NOMO-1 (cell line): ENCODE results near the gene ZNRF3.
A peak's percentile ranks its signal among the peaks of the same experiment; 100 is the strongest.
"Not testable (repeated sequence)": the region's sequence is repeated elsewhere in the genome, so short reads cannot be mapped to it uniquely, and the experiment has no call there.

Source experiments
- DNase-seq, 2 experiments: peaks; one replicate each; lab custom pipeline; 2025; ENCODE audit not compliant: unreplicated experiment in 2 of 2; lab: John Stamatoyannopoulos, UW

ZNRF3 gene

DNA sequence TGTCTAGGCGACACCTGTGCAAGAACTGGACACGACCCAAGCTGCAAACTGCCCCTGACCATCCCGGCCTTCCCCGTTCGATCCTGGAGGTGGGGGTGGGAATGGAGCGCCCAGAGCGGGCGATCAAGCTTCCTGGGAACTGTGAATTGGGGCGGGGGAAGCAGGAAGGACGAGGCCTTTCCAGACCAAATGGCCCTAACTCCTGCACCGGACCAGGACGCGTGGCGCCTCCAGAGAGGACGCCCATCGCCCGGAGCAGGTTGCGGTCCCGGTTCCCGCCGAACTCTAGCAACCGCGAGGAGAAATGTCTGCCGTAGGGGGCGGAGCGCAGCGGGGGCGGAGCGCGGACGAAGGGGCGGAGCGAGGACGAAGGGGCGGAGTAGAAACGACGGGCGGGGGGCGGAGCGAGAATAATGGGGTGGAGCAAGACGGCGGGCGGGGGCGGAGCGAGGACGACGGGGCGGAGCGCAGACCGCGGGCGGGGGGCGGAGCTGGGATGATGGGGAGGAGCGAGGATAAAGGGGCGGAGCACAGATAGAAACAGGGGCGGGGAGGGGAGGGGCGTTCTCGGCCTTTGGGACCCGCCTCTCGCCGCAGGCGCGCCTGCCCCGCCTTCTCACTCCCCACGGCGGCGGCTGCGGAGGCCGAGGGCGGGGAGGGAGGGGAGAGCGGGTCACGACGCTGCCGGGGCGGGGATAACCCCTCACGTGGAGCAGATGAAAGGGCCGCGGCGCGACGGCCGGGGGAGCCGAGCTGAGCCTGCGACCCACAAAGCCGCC is at the start of gene ZNRF3:
Gene ZNRF3, plus strand, starts transcription at position 695 of the 779 bp plus-strand sequence. CDS start 195 bp downstream, outside the sequence.
- peak; percentile 75 to 87 for DNase-seq

DNA sequence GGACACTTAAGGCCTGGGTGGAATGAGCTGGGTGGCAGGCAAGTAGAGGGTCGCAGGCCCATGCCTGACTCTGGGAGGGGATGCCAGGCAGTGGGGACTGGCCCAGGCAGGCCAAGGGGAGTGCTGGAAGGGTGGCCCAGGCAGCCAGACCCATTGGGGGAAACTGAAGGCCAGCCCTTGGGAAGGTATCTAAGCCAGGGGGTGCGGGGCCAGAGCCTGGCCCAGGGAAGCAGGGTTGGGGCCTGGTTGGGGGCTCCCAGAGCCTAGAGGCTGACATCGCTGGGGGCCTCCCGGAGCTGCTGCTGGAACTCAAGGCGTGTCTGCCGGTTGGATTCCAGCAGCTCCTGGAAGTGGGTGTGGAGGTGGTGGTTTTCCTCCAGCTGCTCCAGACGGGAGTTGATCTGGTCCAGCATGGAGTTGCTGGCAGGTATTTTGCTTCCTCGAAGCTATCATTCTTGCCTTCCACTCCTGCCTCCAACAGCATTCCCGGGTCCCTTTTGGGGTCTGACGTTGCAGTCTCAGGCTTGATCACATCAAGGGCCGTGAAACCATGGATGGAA is 47.7 kb upstream of the ZNRF3 start:
- no peak for DNase-seq

DNA sequence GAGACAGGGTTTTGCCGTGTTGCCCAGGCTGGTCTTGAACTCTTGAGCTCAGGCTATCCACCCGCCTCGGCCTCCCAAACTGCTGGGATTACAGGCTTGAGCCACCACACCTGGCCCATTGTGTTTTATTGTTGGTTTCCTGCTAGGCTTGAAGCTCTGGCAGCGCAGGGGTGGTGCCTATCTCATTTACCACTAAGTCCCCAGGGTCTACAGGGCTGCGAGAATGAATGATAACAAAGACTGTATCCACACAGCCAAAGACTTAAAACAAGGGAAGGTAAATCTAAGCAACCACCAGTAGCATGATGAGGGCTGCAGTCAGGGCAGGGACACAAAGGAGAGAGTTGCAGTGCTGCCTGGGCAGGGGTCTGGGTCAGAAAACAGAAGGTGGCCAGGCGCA is 45.7 kb upstream of the ZNRF3 start:
- DNase-seq, result no peak

DNA sequence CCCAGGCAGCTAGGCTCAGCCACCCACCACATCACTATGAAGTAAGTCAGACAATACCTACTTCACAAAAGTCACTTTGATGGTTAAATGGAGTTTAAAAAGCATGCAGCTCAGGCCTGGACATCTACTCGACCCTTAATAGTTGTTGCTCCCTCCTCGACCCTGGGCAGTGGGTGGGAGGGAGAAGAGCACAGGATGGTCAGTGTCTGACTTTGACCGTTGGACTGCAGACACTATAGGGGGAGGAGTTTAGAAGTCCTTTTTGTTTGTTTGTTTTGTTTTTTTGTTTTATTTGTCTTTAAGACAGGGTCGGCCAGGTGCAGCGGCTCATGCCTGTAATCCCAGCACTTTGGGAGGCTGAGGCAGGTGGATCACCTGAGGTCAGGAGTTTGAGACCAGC is 44.4 kb upstream of the ZNRF3 start:
- no peak for DNase-seq

DNA sequence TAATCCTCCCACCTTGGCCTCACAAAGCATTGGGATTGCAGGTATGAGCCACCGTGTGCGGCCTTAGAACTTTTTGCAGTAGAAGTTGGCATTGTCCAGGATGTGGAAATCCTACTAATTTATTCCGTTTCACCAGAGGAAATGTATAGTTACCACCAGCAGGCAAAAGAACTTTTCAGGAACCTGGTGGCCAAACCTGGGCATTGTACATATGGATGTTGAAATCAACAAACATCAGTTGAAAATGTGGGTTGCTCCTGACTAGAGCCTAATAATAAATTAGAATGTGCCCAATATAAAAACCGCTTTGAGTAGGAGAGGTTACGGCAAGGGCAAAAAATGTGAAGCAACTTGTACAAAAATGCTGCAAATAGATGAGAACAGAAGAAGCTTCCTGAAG is 42.3 kb upstream of the ZNRF3 start:
- peak; percentile 53 to 67 for DNase-seq

DNA sequence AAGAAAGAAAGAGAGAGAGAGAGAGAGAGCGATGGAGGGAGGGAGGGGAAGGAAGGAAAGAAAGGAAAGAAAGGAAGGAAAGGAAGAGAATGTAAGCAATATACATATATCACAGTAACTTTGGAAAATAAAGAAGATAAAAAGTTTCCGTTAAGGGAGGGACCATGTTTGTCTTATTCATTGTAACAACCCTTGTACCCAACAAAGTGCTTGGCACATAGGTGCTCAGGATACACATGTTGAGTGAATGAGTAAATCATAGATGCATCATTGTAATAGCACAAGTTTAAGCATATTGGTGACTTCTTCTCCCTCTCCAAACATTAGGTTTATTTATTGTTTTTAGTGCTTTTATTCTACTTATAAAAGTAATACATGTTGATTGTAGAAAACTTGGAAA is 39.7 kb upstream of the ZNRF3 start:
- DNase-seq, result no peak

DNA sequence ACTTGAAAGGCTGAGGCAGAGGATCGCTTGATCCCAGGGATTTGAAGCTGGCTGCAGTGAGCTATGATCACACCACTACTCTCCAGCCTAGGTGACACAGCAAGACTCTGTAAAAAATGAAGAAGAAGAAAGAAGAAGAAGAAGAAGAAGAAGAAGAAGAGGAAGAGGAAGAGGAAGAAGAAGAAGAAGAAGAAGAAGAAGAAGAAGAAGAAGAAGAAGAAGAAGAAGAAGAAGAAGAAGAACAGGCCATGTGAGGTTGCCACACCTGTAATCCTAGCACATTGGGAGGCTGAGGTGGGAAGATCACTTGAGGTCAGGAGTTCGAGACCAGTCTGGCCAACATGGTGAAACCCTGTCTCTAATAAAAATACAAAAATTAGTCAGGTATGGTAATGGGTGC is 39.1 kb upstream of the ZNRF3 start:
- DNase-seq, result not testable (repeated sequence)

DNA sequence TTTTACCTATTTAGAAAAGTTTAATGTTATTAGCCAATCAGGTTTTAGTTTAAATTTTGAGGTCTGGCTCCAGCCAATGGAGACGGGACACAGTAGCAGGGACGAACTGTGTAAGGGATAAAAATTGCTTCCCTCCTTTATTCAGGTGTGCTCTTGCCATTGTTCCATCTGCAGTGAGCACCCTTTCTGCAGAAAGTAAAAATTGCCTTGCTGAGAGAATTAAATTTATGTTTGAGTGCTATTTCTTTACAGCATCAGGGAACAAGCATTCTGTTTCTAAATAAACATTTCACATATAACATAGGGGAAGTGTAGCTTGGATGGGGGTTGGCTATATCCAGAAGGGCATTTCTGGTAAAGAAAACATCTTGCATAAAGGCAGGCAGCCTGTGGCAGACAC is 36.4 kb upstream of the ZNRF3 start:
- no peak for DNase-seq

DNA sequence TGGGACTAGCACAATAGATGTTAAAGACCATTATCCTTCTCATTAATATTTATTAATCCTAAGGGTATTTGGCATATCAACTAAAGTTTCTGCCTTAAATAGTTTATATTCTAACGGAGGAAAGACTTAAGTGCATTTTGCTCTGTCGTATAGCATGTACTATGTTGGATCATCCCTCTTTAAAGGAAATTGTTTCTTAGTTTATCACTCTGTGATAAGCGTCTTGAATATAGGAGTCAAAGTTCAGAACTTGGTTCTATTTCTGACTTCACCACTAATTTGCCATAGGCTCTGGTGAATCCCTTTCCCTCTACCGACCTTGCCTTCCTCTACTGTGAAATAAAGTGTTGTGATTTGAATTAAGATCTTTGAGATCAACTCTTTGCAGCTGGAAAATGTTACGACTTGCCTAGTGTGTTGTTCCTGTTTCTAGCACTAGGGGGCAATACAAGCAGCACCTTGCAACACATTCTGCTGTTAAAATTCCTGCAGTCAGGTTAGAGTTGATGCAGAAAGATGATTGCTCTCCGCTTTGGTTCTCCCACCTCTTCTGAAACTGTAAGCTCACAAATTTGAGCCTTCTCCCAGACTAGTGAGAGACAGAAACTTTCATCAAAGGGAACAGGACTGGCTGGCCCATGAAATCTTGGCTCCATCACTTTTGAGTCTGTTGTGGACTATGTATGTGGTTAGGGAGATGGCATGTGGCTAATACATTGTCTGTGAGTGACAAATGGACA is 27.8 kb upstream of the ZNRF3 start:
- peak in 1 of 2 experiments; percentile 37 for DNase-seq

DNA sequence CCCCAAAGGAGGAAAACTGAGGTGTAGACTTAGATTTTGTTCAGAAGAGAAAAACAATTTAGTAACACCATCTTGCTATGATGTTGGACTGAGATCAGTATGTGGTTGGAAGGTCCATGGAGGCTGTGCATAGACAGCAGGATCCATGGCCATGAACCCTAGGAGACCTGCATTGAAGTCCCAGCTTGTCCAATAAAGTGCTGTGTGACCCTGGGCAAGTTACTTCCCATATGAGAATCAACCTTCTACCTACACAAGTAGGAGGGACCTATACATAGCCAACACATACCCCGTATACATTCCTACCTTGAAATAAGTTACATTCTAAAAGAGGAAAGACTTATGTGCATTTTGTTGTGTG is 27.3 kb upstream of the ZNRF3 start:
- no peak for DNase-seq

DNA sequence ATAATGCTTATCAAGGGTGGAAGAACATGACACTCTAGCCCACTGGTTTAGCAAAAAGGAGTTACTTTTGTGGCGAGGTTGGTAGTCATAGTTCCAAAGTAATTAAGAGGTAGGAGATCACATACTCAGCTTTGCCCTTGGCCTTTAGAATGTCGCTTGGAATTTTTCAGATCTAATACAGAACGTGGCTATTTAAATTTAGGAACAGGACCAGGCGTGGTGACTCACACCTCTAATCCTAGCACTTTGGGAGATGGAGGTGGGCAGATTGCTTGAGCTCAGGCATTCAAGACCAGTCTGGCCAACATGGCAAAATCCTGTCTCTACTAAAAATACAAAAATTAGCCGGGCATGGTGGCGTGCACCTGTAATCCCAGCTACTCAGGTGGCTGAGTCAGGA is 26.1 kb upstream of the ZNRF3 start:
- DNase-seq, result no peak

DNA sequence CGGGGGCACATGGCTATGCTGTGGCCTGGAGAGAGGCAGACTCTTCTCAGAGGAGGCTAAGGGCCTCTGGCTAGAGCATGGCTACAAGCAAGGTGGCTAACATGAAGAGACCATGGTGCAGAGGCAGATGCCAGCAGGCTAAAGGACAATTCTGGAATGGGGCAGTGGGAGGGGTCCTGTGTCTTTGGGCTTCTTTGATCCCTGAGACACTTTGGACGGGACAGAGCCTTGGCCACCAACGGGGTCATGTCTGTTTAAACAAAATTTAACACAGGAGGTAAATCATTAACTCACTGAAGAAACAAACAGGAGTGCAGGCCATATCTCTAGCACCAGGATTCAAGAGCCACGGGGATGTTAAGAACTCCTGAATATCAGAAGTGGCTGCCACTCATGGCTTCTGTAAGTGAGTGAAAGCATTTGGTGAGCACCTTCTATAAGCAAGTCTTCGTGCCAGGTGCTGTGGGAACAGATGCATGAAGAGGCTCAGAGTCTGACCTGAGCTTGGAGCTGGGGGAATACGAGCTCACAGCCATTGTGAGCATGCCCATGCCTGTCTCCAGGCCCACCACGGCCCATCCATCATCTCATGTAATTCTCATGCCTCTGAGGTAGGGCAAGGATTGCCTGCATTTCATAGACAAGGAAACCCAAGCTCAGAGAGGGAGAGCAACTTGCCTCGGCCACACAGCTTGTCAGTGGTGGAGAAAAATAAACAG is 18.3 kb upstream of the ZNRF3 start:
- no peak for DNase-seq

DNA sequence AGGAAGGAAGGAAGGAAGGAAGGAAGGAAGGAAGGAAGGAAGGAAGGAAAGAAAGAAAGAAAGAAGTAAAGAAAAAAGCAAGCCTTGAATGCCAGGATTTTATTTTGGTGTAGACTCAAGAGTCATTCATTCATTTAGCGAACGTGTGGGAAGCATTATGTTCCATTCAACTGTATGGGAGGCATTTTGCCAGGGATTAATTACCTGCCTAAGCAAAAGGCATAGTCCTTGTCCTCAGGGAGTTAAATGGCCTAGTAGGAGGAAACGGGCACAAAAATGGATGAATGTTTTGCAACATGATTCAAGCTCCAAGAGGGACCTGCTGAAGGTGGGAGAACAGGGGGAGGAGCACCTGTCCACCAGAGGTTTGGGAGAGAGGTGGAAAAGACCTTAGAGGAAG is 16.2 kb upstream of the ZNRF3 start:
- DNase-seq, result no peak

DNA sequence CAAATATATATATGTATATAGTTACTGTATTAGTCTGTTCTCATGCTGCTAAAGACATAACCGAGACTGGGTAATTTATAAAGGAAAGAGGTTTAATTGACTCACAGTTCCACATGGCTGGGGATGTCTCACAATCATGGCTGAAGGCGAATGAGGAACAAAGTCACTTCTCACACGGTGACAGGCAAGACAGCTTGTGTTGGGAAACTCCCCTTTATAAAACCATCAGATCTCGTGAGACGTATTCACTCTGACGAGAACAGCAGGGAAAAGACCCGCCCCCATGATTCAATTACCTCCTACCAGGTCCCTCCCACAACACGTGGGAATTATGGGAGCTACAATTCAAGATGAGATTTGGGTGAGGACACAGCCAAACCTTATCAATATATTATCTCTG is 15.0 kb upstream of the ZNRF3 start:
- peak; percentile 44 to 76 for DNase-seq

DNA sequence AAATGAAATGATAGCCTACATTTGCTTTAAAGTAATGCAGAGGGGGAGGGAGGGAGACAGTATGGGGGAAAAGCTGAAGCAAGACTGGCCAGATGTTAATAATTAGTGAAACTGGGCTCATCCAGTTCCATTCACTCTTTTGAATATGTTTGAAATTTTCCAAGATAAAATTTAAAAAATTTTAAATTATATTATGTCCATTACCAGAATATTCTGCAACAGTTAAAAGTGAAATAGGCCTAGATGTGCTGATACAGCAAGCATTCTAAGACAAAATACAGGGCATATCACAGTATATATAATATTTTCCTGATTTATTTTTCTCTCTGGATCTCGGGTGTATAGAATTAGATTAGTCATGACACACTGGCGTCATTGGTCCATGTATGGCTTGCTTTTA is 13.6 kb upstream of the ZNRF3 start:
- DNase-seq, result no peak

DNA sequence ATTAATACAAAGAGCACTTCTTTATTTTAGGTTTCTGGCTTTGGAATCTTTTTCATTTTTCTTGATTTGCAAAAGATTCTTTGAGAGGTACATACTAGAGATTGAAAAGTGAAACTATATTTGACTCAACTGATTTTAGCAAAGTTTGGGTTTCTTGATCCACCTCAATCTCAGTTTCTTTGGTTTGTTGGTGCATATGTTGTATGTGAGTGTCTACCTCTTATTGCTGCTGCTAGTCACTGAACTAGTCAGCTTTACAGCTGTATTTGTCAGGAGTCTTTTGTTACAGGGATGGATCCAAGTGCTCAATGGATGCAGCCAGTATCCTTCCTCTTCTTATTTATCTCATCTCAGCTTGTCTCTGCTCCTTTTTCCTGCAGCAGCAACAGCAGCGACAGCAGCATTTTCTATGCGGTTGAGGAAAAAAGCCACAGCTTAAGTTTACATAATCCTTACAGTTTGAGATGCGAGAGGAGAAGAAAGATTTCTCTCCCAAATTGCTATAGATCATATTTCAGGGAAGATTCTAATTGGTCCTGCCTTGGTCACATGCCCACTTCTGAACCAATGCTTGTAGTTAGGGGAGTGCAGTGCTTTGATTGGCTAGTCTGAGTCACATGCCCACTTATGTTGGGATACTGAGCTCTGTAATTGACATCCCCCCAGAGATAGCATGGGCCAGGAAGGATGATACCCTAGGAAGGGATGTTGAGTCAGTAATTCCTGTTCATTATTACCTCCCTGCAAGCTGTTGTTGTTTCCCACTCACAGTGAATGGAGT is 10.0 kb upstream of the ZNRF3 start:
- DNase-seq, result no peak

DNA sequence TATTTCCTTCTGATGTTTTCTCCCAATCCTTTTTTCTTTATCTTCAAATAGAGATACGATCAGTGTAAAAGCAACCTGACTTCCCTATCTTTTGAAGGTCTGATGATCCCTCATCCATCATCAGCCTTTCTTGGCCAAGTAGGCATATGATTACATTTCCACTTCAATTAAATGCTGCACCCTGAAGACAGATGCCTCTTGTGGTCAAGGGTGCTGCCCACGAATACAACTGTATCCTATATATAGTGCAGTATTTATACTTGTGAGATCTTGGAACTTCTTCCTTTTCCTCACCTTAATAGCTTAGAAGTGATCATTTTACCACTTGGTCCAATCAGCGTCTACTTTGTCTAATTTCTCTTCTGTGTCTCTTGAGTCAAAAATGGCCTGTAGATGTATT is 9.3 kb upstream of the ZNRF3 start:
- DNase-seq, result no peak

DNA sequence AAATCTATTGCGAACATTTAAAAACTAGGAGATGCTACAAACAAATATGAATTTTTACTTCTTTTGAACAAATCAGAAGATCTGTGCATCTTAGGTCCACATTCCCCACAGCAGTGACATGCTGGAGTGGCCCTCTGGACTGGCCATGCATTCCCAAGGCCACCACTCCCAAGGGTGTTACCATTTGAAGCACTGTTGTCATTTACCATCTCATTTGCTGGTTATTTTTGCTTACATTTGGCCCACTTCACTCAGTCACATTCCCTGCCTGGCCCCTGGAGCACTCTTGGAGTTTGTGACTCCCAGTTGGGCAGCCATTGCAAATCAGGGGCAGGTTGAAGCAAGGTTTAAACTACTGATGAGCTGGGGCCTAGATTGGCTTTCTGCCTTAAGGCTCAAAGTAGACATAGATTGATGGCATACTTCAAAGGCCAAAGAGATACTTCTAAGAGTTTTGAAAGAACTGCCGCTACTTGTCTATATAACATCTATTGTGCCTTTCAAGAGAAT is 8.5 kb upstream of the ZNRF3 start:
- no peak for DNase-seq

DNA sequence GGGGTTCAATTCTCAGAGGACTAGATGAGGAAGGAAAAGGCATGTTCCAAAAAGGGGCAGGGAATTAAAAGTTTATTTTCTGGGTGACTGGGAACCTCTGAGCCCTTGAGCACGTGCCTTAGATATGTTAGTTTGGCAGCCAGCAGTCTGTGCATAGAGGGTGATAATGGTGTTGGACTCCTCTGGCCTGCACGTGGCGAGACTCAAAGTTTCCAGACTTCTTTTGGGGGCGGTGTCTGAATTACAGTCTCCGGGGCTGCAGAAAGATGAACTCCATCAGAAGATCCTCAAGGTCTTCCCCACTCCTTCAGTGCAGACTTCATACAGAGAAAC is 861 bp upstream of the ZNRF3 start:
- peak; percentile 19 to 37 for DNase-seq

DNA sequence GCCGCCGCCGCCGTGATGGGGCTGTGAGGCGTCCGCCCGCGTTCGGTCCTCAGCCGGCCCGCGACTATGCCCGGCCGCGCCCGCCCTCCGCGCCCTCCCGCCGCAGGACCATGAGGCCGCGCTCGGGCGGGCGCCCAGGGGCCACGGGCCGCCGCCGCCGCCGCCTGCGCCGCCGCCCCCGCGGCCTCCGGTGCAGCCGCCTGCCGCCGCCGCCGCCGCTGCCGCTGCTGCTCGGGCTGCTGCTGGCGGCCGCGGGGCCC is 215 bp downstream of the ZNRF3 start:
- DNase-seq, result no peak
